ENCODE results near the gene PAXX. TPM values are rescaled to one million over a fixed set of nuclear protein-coding genes. Genes with fewer than 3 reads are reported as not detected.
A peak's percentile ranks its signal among the peaks of the same experiment; 100 is the strongest.

Gene PAXX
- total and polyA plus RNA-seq, 9 of the 15 experiments (the other 6 are each of a cell fraction or from before 2014, with no cell fraction given): 1.2 to 175 (median 38.5) TPM

DNA sequence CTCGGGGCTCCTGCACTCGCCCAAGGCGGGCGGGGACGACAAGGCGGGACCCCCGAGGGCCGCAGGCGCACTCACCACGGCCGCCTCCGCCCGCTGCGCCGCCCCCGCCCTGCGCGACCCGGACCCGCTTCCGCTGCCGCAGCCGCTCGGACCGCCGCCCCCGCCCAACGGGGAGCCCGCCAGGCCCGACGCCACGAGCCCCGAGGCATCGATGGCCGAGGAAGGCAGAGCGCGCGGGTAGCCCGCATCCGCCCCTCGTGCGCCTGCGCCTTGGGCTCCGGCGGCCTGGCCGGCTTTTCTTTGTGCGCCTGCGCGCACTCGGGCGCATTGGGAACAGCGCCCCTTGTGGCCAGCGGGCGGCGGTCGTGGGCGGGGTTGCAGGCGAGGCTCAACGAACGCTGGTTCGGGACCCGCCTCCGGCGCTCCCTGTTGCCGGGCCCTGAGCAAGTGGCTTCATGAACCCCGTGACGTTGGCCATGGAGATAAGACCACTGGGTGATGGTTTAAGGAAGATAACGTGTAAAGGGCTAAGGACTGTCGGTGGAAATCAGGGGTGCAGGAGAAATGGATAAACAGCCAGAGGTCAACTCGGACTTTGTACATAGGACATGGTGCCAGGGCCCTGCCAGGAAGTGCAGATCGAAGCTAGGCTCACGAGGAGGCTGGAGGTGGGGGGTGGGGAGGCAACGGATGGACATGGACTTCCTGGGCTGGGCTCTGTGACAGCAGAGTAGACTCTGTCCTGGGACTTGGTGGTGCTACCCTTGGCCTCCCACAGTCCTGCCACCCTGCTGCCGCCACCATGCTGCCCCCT lies 47.5 kb upstream of the PAXX start, which contains the start of the genes C8G and FBXW5 (continued):
- TF ChIP-seq HMG20B (CRISPR knock-in tag; IDR thresholded peaks at IDR 0.05) (no peak), CHD2 (IDR thresholded peaks at IDR 0.05; ENCODE audit: low read depth, low read length) (no peak; the same call in 1 of the 2 replicates), HDAC3 (IDR thresholded peaks at IDR 0.05; ENCODE audit: borderline replicate concordance, partially characterized antibody) (no peak), KLF13 (tag; IDR thresholded peaks at IDR 0.05; ENCODE audit: borderline replicate concordance, low read depth) (peak; percentile 87), FOXJ3 (CRISPR knock-in tag; IDR thresholded peaks at IDR 0.05) (no peak), ZNF586 (CRISPR knock-in tag; conservative IDR thresholded peaks at IDR 0.05) (no peak), ZNF644 (tag; IDR thresholded peaks at IDR 0.05; ENCODE audit: low read depth) (0 out of 2 replicates have a peak, but pooled peaks have one; percentile 41), ZNF143 (CRISPR knock-in tag; IDR thresholded peaks at IDR 0.05) (no peak), FOXJ2 (tag; IDR thresholded peaks at IDR 0.05) (peak; percentile 72; the same call in 1 of the 2 replicates), ERF (CRISPR knock-in tag; IDR thresholded peaks at IDR 0.05) (peak; percentile 52; the same call in 1 of the 2 replicates), RFX5 (IDR thresholded peaks at IDR 0.05; ENCODE audit: low read depth, low read length) (no peak), NRF1 (conservative IDR thresholded peaks at IDR 0.05 in 1 of 2, IDR thresholded peaks at IDR 0.05 in 1 of 2) (peak; percentile 96 to 97), ZNF780A (CRISPR knock-in tag; IDR thresholded peaks at IDR 0.05) (no peak)
- TF ChIP-seq, protein P1, sequence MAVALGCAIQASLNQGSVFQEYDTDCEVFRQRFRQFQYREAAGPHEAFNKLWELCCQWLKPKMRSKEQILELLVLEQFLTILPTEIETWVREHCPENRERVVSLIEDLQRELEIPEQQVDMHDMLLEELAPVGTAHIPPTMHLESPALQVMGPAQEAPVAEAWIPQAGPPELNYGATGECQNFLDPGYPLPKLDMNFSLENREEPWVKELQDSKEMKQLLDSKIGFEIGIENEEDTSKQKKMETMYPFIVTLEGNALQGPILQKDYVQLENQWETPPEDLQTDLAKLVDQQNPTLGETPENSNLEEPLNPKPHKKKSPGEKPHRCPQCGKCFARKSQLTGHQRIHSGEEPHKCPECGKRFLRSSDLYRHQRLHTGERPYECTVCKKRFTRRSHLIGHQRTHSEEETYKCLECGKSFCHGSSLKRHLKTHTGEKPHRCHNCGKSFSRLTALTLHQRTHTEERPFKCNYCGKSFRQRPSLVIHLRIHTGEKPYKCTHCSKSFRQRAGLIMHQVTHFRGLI (CRISPR knock-in tag; IDR thresholded peaks at IDR 0.05): no peak
- TF ChIP-seq, protein P2, sequence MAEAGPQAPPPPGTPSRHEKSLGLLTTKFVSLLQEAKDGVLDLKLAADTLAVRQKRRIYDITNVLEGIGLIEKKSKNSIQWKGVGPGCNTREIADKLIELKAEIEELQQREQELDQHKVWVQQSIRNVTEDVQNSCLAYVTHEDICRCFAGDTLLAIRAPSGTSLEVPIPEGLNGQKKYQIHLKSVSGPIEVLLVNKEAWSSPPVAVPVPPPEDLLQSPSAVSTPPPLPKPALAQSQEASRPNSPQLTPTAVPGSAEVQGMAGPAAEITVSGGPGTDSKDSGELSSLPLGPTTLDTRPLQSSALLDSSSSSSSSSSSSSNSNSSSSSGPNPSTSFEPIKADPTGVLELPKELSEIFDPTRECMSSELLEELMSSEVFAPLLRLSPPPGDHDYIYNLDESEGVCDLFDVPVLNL (CRISPR knock-in tag; IDR thresholded peaks at IDR 0.05; ENCODE audit: low read depth): no peak
- TF ChIP-seq, protein P3, sequence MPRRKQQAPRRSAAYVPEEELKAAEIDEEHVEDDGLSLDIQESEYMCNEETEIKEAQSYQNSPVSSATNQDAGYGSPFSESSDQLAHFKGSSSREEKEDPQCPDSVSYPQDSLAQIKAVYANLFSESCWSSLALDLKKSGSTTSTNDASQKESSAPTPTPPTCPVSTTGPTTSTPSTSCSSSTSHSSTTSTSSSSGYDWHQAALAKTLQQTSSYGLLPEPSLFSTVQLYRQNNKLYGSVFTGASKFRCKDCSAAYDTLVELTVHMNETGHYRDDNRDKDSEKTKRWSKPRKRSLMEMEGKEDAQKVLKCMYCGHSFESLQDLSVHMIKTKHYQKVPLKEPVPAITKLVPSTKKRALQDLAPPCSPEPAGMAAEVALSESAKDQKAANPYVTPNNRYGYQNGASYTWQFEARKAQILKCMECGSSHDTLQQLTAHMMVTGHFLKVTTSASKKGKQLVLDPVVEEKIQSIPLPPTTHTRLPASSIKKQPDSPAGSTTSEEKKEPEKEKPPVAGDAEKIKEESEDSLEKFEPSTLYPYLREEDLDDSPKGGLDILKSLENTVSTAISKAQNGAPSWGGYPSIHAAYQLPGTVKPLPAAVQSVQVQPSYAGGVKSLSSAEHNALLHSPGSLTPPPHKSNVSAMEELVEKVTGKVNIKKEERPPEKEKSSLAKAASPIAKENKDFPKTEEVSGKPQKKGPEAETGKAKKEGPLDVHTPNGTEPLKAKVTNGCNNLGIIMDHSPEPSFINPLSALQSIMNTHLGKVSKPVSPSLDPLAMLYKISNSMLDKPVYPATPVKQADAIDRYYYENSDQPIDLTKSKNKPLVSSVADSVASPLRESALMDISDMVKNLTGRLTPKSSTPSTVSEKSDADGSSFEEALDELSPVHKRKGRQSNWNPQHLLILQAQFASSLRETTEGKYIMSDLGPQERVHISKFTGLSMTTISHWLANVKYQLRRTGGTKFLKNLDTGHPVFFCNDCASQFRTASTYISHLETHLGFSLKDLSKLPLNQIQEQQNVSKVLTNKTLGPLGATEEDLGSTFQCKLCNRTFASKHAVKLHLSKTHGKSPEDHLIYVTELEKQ (CRISPR knock-in tag; IDR thresholded peaks at IDR 0.05): 0 out of 2 replicates have a peak, but pooled peaks have one; percentile 32
- TF ChIP-seq, protein P4, sequence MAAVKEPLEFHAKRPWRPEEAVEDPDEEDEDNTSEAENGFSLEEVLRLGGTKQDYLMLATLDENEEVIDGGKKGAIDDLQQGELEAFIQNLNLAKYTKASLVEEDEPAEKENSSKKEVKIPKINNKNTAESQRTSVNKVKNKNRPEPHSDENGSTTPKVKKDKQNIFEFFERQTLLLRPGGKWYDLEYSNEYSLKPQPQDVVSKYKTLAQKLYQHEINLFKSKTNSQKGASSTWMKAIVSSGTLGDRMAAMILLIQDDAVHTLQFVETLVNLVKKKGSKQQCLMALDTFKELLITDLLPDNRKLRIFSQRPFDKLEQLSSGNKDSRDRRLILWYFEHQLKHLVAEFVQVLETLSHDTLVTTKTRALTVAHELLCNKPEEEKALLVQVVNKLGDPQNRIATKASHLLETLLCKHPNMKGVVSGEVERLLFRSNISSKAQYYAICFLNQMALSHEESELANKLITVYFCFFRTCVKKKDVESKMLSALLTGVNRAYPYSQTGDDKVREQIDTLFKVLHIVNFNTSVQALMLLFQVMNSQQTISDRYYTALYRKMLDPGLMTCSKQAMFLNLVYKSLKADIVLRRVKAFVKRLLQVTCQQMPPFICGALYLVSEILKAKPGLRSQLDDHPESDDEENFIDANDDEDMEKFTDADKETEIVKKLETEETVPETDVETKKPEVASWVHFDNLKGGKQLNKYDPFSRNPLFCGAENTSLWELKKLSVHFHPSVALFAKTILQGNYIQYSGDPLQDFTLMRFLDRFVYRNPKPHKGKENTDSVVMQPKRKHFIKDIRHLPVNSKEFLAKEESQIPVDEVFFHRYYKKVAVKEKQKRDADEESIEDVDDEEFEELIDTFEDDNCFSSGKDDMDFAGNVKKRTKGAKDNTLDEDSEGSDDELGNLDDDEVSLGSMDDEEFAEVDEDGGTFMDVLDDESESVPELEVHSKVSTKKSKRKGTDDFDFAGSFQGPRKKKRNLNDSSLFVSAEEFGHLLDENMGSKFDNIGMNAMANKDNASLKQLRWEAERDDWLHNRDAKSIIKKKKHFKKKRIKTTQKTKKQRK (IDR thresholded peaks at IDR 0.05; ENCODE audit: borderline replicate concordance, low read depth, low read length): no peak; the same call in 1 of the 2 replicates

All from K562 (cell line).